HG03045 (cell line): ENCODE results near the gene PRELID3B.
A peak's percentile ranks its signal among the peaks of the same experiment; 100 is the strongest.

Experiments used
- ATAC-seq: cut with Tn5 transposase; IDR thresholded peaks from one replicate; pipeline ENCODE4 v1.9.1; 2021; ENCODE audit warnings: mild to moderate bottlenecking, moderate library complexity; ENCODE audit not compliant: unreplicated experiment

The PRELID3B gene

GRCh38 chr20:59042151-59042795 is at the start of gene PRELID3B:
PRELID3B (minus strand) TSS chr20:59042786; CDS start chr20:59042730, 56 bp downstream.
- ATAC-seq: peak; percentile 31

GRCh38 chr20:59087829-59088433 is 45.3 kb upstream of the PRELID3B start:
- ATAC-seq: no peak

- no peak for ATAC-seq
Measured at GRCh38 chr20:59086923-59087322, 44.3 kb upstream of the PRELID3B start.

GRCh38 chr20:59084041-59084850 is 41.7 kb upstream of the PRELID3B start:
- no peak for ATAC-seq

GRCh38 chr20:59082981-59083380 is 40.4 kb upstream of the PRELID3B start:
- no peak for ATAC-seq

GRCh38 chr20:59082077-59082740 is 39.6 kb upstream of the PRELID3B start:
- ATAC-seq: no peak

- no peak for ATAC-seq
Measured at GRCh38 chr20:59081036-59081435, 38.5 kb upstream of the PRELID3B start.

GRCh38 chr20:59078231-59078630 is 35.6 kb upstream of the PRELID3B start:
- no peak for ATAC-seq

- no peak for ATAC-seq
Measured at GRCh38 chr20:59077705-59078104, 35.1 kb upstream of the PRELID3B start.

- no peak for ATAC-seq
Measured at GRCh38 chr20:59075934-59076508, 33.4 kb upstream of the PRELID3B start.

- no peak for ATAC-seq
Measured at GRCh38 chr20:59074456-59074855, 31.9 kb upstream of the PRELID3B start.

GRCh38 chr20:59073582-59073981 is 31.0 kb upstream of the PRELID3B start:
- no peak for ATAC-seq

GRCh38 chr20:59071216-59071615 is 28.6 kb upstream of the PRELID3B start:
- no peak for ATAC-seq

- no peak for ATAC-seq
Measured at GRCh38 chr20:59069026-59069425, 26.4 kb upstream of the PRELID3B start.

GRCh38 chr20:59068534-59068933 is 25.9 kb upstream of the PRELID3B start:
- ATAC-seq: no peak

- ATAC-seq: no peak
Measured at GRCh38 chr20:59064214-59064722, 21.7 kb upstream of the PRELID3B start.

- no peak for ATAC-seq
Measured at GRCh38 chr20:59063358-59064213, 21.0 kb upstream of the PRELID3B start.

- ATAC-seq: no peak
Measured at GRCh38 chr20:59062081-59062480, 19.5 kb upstream of the PRELID3B start.

- no peak for ATAC-seq
Measured at GRCh38 chr20:59055302-59055701, 12.7 kb upstream of the PRELID3B start.

GRCh38 chr20:59051666-59052185 is 9.1 kb upstream of the PRELID3B start:
- no peak for ATAC-seq
